Measurements from ENCODE around the gene E2F7. TPM values are rescaled to one million over a fixed set of nuclear protein-coding genes. Genes with fewer than 3 reads are reported as not detected.

Gene E2F7
- total and polyA plus RNA-seq, 2 experiments from 2014 or later = 31.8 to 40.3 TPM

DNA sequence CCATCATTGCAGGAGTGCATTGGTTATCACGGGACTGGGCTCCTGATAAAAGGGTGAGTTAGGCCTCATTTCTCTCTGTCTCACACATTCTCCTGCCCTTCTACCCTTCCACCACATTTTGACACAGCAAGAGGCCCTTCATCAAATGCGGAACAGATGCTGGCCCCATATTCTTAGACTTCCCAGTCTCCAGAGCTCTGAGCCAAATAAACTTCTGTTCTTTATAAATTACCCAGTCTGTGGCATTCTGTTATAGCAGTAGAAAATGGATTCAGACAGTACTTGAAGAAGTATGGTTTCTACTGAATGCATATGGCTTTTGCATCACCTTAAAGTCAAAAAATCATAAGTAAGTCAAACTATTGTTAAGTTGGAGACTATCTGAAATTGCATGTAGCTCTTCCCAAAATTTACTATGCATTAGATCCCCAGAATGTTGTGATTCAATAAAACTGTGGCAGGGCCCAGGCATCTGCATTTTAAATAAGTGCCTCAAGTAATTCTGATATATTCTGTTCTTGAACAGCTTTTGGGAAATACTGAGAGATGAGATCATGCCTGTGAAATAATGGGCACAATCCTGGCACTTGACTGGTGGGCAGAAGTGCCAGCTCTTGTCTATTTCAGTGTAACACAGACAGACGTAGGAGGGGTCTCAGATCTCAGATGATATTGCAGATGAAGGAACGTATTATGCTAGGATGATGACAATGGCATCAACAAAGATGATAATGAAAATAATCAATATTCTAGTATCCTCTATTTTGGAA lies 68.2 kb downstream of the E2F7 start (continued):
- TF ChIP-seq, protein P1, sequence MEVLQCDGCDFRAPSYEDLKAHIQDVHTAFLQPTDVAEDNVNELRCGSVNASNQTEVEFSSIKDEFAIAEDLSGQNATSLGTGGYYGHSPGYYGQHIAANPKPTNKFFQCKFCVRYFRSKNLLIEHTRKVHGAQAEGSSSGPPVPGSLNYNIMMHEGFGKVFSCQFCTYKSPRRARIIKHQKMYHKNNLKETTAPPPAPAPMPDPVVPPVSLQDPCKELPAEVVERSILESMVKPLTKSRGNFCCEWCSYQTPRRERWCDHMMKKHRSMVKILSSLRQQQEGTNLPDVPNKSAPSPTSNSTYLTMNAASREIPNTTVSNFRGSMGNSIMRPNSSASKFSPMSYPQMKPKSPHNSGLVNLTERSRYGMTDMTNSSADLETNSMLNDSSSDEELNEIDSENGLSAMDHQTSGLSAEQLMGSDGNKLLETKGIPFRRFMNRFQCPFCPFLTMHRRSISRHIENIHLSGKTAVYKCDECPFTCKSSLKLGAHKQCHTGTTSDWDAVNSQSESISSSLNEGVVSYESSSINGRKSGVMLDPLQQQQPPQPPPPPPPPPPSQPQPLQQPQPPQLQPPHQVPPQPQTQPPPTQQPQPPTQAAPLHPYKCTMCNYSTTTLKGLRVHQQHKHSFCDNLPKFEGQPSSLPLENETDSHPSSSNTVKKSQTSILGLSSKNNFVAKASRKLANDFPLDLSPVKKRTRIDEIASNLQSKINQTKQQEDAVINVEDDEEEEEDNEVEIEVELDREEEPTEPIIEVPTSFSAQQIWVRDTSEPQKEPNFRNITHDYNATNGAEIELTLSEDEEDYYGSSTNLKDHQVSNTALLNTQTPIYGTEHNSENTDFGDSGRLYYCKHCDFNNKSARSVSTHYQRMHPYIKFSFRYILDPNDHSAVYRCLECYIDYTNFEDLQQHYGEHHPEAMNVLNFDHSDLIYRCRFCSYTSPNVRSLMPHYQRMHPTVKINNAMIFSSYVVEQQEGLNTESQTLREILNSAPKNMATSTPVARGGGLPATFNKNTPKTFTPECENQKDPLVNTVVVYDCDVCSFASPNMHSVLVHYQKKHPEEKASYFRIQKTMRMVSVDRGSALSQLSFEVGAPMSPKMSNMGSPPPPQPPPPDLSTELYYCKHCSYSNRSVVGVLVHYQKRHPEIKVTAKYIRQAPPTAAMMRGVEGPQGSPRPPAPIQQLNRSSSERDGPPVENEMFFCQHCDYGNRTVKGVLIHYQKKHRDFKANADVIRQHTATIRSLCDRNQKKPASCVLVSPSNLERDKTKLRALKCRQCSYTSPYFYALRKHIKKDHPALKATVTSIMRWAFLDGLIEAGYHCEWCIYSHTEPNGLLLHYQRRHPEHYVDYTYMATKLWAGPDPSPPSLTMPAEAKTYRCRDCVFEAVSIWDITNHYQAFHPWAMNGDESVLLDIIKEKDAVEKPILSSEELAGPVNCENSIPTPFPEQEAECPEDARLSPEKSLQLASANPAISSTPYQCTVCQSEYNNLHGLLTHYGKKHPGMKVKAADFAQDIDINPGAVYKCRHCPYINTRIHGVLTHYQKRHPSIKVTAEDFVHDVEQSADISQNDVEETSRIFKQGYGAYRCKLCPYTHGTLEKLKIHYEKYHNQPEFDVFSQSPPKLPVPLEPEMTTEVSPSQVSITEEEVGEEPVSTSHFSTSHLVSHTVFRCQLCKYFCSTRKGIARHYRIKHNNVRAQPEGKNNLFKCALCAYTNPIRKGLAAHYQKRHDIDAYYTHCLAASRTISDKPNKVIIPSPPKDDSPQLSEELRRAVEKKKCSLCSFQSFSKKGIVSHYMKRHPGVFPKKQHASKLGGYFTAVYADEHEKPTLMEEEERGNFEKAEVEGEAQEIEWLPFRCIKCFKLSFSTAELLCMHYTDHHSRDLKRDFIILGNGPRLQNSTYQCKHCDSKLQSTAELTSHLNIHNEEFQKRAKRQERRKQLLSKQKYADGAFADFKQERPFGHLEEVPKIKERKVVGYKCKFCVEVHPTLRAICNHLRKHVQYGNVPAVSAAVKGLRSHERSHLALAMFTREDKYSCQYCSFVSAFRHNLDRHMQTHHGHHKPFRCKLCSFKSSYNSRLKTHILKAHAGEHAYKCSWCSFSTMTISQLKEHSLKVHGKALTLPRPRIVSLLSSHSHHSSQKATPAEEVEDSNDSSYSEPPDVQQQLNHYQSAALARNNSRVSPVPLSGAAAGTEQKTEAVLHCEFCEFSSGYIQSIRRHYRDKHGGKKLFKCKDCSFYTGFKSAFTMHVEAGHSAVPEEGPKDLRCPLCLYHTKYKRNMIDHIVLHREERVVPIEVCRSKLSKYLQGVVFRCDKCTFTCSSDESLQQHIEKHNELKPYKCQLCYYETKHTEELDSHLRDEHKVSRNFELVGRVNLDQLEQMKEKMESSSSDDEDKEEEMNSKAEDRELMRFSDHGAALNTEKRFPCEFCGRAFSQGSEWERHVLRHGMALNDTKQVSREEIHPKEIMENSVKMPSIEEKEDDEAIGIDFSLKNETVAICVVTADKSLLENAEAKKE (CRISPR knock-in tag; IDR thresholded peaks at IDR 0.05) = no peak
- no peak for TF ChIP-seq ZNF114 (CRISPR knock-in tag; IDR thresholded peaks at IDR 0.05)

DNA sequence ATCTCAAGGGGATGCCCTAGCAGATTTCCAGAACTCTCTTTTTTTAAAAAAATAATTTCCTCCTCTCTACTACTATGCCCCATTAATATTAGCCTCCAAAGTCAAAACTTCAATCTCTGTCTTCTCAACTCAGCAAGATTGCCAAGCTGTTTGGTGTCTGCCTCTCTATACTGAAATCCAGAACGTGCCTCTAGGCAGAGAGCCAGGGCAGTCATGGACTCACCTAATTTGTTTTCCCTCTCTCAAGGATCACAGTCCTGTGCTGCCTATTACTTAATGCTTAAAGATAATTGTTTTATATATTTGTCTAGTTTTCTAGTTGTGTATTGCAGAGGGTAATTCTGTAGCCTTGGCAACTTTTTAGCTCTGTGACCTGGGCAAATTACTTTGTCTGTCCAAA lies 74.7 kb downstream of the E2F7 start:
- no peaks in the 10 kb centered on the region for H3K4me1 Mint-ChIP-seq
- H3F3A ChIP-seq (replicated peaks; ENCODE audit: low read depth) = no peaks in the 10 kb centered on the region
- no peaks in the 10 kb centered on the region for H3K27me3 ChIP-seq (ENCODE audit: insufficient read depth)
- no peak overlapping the region for H2AFZ ChIP-seq
- no peak overlapping the region for H3K4me2 ChIP-seq
- no peak overlapping the region for H3K4me3 ChIP-seq
- H3K27ac Mint-ChIP-seq = no peak overlapping the region
- ATAC-seq (no peak), DNase-seq (ENCODE audit: low spot score) (no peak)
- H3K79me2 ChIP-seq (replicated peaks; ENCODE audit: insufficient read depth) = no peaks in the 10 kb centered on the region
- H3K4me1 ChIP-seq (ENCODE audit: insufficient read depth) = no peaks in the 10 kb centered on the region
- no peak overlapping the region for H3K27ac ChIP-seq (ENCODE audit: low read depth)
- no peak overlapping the region for H3K4me3 Mint-ChIP-seq
- no peaks in the 10 kb centered on the region for H4K20me1 ChIP-seq (replicated peaks; ENCODE audit: insufficient read depth)
- no peaks in the 10 kb centered on the region for H3K9me3 Mint-ChIP-seq
- H3K27me3 Mint-ChIP-seq (ENCODE audit: insufficient read depth, low read depth, poor library complexity) = no peaks in the 10 kb centered on the region
- H3K9me2 ChIP-seq (ENCODE audit: insufficient read depth) = peaks cover 4% of the 10 kb centered on the region; the same call in 1 of the 2 replicates
- H3K36me3 Mint-ChIP-seq (ENCODE audit: low read depth) = no peaks in the 10 kb centered on the region
- H3K36me3 ChIP-seq (ENCODE audit: insufficient read depth) = no peaks in the 10 kb centered on the region
- TF ChIP-seq, protein P1 (CRISPR knock-in tag; IDR thresholded peaks at IDR 0.05) = no peak
- TF ChIP-seq, protein P2, sequence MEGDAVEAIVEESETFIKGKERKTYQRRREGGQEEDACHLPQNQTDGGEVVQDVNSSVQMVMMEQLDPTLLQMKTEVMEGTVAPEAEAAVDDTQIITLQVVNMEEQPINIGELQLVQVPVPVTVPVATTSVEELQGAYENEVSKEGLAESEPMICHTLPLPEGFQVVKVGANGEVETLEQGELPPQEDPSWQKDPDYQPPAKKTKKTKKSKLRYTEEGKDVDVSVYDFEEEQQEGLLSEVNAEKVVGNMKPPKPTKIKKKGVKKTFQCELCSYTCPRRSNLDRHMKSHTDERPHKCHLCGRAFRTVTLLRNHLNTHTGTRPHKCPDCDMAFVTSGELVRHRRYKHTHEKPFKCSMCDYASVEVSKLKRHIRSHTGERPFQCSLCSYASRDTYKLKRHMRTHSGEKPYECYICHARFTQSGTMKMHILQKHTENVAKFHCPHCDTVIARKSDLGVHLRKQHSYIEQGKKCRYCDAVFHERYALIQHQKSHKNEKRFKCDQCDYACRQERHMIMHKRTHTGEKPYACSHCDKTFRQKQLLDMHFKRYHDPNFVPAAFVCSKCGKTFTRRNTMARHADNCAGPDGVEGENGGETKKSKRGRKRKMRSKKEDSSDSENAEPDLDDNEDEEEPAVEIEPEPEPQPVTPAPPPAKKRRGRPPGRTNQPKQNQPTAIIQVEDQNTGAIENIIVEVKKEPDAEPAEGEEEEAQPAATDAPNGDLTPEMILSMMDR (conservative IDR thresholded peaks at IDR 0.05; ENCODE audit: low read depth in 2 of 2) = no peak
- no peak for TF ChIP-seq NANOG (IDR thresholded peaks at IDR 0.05; ENCODE audit: borderline replicate concordance)
- no peak for TF ChIP-seq POLR2AphosphoS5 (IDR thresholded peaks at IDR 0.05; ENCODE audit: low read depth)

All from GM23338 (cell line).